GM18499 (cell line): ENCODE data around the gene SOCS3.

ENCODE experiments used
- ATAC-seq: cut with Tn5 transposase; IDR thresholded peaks from one replicate; pipeline ENCODE4 v1.9.1; 2021; ENCODE audit warnings: moderate number of reproducible peaks; ENCODE audit not compliant: insufficient read depth, unreplicated experiment

SOCS3 gene

DNA sequence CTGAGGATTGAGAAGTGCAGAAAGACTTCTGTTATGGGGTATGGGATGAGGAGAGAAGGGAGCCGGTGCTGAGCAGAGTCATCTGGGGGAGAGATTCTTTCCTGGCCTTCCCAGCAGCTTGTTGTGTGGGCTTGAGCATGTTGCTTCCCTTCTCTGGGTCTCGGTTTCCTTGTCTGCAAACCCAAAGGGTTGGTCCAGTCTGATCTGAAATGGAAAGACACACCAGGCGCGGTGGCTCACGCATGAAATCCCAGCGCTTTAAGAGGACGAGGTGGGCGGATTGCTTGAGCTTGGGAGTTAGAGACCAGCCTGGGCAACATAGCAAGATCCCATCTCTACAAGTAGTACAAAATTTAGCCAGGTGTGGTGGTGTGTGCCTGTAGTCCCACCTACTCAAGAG, 6.0 kb downstream of the SOCS3 start:
- ATAC-seq: no peak

DNA sequence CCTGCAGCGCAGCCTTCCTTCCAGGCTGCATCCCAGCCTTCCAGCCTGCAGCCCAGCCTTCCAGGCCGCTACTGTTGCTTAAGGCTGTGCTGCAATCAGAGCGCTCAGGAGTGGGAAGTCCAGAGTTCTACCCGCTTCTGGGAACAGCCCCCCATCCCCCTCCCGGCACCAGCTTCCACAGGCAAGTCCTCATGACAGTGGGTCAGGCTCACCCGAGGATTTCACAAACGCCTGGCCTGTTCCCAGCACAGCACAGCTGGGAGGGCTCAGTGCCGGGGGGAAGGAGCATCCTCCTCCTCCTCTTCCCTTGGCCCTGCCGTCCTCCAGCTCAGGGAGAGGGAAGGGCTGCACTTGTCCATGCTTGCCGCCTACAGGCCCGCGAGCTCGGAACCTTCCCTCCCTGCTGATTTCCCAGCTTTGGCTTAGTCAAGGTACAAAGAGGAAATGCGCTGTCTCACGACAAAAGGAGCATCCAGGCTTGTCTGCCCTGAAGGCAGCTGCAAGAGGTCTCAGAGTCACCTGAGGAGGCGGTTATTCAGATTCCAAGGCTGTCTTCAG, 8.3 kb downstream of the SOCS3 start:
- ATAC-seq: no peak

DNA sequence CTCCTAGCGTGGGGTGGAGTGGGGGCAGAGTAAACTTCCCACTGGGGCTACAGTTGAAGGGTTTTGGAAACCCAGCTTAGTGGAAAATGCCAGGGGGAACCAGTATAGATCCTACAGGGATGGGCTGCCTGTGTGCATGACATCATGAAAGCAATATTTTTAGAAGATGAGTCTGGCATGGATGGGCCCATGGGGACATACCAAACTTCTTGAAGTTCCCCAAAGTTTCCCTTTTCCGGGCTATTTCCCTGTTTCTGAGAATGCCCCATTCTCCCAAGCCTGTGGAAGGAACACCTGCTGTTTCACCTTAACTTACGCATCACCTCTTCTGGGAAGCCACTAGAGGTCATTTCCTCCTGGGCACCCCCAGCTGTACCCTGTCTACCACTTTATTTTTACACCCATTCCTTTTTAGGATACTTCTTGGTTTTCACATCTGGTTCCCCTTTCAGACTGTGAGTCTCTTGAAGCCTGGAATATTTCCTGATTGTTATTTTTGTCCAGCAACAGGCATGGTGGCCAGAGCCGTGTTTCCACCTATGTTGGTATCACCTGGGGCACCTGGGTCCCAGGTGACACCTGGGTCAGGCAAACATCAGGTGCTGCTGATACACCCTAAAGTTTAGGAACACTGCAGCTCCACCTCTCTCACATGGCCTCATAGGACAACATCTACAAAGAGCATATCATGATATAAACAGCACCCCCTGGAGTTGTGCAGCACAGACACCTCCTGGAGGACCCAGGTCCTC, 9.8 kb downstream of the SOCS3 start:
- ATAC-seq: no peak

DNA sequence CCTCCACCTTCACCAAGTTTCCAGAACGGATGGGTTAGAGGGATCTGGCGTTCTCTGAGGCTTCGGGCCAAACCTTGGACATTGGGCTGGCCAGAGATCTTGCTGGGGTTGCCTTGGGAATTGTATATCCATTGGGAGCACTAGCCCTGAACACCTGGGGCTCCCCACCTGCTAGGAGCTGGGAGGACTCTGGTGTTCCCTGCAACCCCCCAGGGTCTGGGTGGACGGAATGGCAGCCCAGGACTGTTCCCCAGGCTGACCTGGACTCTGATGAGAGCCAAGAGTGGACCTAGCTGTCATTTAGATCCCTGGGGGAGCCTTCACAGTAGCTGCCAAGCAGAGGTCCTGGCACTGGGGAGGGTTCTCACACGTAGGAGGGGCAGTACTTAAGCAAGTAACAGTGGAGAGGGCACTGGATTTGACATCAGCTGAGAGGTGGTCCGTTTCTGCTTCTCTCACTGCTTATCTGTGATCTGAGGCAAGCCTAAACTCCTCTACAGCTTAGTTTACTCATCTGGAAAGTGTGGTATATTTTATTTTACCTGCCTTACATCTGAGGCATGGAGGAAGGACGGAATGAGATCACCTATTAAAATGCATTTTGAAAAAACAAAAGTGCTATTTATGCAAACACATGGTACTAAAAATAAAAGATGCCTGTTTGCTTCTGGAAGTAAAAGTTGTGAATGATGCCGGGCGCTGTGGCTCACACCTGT, 11.7 kb downstream of the SOCS3 start:
- no peak for ATAC-seq

DNA sequence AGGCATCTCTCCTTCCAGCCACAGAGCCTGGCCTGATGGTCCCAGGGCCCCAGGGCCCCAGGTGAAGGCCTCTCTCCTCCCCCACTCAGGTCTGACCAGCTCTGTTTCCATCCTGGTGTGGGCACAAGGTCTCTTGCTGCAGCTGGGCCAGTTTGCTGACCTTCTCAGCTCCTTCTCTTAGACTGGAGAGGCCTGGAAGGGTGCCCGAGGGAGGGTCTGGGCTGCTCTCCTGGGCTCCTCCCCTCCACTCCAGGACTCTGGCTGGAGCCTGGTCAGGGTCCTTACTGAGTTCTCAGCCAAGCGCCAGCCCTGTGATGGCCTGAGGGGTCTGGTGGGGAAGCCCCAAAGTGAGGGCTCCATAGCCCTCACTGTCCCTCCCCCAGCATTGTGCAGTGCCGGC, 12.4 kb downstream of the SOCS3 start:
- no peak for ATAC-seq

DNA sequence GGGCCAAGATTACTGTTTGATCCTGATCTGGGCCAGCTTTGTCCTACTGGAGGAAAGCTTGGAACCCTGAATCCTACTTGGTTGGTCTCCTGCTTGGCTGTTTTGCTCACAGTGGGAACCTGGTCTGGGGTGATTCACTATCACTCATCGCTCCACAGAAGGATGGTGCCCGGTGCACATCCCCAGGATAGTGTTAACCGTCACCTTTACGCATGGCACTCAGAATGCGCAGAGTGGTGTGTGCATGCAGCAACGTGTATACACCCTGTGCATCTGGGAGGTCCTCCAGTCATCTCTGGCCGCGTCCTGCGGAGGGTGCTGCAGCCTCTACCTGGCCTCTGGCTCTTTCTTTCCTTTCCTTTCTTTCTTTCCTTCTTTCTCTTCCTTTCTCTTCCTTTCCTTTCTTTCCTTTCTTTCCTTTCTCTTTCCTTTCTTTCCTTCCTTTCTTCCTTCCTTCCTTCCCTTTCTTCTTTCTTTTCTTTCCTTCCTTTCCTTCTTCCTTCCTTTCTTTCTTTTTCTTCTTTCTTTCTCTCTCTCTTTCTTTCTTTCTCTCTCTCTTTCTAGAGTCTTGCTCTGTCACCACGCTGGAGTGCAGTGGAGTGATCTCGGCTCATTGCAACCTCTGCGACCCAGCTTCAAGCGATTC, 13.1 kb downstream of the SOCS3 start:
- ATAC-seq: no peak

DNA sequence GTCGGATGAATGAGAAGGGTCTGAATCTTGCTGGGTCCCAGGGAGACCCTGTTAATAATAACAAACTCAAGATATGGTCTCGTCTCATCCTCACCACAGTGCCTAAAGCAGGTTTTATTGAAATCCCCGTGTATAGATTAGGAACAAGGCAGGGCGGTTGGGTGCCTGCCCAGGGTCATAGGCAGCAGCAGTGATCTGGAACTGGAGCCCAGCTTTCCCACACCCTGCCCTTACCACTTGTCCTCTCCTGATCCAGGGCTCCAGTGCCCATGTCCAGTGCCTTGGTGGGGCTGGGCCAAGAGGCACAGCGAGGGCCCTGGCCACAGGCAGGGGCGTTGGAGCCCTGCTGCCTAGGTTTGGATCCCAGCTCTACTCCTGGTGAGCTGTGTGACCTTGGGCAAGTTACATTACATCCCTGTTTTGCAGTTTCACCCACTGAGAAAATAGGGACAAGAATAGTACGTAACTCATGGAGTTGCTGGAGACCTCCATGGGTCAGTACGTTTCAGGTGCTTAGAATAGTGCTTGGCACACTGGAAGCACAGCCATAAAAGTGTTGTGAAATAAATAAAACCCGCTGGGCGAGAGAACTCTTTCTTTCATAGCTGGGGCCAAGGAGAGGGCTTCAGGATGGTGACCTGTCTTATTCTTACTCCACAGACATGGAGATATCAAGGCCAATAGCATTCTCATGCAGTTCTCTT, 13.9 kb downstream of the SOCS3 start:
- ATAC-seq: no peak

DNA sequence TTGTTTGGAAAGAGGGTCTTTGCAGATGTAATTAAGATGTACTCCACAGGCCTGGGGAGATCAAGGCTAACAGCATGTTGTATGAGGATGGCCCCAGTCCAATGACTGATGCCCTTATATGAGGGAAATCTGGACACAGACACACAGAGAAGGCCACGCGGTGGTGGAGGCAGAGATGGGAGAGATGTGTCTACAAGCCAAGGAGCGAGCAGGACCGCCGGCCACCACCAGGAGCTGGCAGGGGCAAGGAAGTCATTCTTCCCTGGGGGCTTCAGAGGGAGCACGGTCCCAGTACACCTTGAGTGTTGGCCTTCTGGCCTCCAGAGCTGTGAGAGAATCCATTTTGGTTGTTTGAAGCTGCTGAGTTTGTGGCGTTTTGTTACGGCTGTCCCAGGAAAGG, 14.7 kb downstream of the SOCS3 start:
- ATAC-seq: no peak

DNA sequence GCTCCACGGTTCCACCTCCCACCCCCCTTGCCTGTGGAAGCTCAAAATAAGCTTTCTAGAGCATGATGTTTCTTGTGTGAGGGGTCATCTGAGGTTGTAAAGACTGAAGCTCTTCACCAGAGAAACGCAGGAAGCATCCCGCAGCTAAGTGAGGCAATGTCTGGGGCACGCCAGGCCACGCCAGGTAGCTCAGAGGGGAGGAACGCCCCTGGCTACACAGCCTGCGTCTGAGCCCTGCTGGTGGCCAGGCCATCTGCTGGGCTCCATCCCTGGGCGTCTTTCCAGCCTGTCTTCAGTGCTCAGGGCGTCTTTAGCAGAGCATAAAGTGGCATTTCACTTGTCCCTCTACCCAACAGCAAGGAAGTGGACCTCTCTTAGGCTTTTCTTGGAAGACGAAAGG, 15.2 kb downstream of the SOCS3 start:
- ATAC-seq: no peak

DNA sequence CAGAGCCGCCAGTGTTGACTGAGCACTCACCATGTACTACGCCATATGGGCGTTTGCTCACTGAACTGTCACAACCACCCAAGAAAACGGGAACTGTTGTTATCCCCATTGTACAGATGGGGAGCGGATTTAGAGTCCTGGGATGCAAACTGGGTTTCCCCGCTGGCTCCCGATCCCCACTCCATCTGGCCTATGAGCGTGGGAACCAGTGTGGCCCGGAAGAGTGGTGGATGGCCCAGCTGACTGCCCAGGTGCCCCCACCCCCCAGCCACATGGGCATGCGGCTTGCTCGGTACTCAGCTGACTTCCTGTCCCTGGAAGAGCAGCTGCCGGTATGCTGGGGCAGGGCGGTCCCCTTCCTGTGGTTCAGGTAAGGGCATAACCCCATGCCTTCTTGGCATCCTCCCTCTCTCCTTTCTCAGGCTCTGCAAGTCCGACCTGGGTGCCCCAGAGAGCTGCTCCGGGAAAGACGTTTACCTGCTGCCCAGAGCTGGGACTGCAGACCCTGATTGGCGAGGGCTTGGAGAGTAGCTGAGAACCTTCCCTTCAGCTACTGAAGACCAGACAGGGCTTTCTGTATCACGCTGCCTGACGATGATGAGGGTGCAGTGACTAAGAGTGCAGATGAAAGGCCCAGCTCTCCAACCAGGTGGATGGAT, 16.2 kb downstream of the SOCS3 start:
- ATAC-seq: no peak

DNA sequence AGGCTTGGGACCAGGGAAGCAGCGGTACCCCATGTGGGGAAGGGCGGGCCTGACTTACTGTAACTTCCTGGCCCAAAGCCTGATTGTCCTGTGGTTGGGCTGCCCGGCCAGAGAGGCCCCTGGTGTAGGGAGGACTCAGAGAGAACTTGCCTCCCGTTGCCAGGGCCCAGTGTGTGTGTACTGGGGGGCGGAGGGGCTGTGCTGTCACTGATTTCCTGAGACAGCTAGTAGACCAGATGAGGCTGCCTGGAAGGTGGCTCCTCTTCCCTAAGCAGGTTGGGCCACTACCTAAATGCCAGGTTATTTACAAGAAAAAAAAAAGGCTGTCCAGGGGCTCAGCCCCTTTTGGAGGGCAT, 16.7 kb downstream of the SOCS3 start:
- no peak for ATAC-seq

DNA sequence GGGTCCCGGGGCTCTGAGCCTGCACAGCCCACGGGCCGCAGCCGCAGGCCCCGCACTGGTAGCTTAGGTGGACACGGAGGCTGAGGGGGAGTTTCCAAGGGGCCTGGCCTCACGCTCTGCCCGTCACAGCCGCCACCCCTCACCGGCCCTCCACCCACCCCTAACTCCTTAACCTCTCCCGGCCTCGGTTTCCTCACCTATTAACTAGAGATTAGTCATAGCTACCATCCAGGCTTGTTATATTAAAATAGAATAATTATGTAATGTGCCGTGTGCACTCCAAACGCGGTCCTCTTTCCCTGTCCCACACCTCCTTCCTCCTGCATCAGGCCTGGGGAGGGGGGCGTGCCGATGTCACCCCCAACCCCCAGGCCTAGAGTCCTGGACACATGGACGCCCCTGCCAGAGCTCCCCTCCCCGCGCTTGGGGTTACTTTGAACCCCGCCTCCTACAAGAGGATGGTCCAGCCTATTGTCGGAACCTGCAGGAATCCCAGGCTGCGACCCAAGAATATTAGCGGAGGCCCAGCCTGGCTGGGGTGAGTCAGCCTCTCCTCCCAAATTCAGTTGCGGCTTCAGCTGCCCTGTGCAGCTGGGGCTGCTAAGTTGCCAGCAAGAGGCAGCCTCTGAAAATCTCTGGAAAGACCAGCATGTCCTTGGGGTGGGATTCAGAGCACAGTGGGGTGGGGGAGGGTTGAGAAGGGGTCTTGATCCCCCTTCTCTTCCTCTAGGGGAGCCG, 17.3 kb downstream of the SOCS3 start:
- ATAC-seq: no peak

DNA sequence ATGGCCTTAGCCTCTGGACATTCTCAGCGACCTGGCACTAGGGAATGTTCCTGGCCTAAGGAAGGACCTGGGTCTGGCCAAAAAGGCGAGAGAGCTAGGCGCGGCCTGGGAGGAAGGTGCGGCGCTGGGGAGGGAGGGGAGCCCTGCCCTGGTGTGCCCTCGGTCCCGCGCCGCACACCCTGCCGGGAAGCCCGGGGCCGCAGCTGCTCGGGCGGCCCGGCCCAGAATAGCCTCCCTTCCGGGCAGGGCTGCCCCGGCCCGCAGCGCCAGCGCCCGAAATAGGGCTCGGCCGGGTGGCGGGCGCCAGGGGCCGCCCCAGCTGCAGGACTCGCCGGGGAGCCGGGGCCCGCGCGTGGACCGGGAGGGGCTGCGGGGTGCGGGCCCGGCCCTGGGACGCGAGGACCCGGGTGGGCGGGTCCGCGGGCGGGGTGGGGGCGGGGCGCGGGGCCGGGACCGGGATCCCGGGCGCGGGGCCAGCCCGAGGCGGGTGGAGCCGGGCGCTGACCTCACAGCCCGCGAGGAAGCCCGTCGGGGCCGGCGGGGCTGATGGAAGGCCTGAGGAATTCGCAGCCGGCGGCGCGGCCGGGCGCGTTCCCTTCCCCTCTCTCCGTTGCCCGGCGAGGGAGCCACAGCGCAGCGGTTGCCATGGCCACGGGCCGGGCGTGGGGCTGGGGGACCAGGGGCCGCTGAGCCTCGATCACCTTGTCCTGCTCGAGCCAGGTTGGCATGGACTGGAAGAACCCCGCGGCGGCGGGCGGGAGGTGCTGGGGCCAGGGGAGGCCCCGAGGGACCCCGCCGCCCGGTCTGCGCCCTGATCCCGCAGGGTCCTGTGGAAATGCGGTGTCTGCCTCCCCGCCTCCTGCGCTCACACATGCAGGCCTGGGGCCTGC, 18.1 kb downstream of the SOCS3 start:
- no peak for ATAC-seq

DNA sequence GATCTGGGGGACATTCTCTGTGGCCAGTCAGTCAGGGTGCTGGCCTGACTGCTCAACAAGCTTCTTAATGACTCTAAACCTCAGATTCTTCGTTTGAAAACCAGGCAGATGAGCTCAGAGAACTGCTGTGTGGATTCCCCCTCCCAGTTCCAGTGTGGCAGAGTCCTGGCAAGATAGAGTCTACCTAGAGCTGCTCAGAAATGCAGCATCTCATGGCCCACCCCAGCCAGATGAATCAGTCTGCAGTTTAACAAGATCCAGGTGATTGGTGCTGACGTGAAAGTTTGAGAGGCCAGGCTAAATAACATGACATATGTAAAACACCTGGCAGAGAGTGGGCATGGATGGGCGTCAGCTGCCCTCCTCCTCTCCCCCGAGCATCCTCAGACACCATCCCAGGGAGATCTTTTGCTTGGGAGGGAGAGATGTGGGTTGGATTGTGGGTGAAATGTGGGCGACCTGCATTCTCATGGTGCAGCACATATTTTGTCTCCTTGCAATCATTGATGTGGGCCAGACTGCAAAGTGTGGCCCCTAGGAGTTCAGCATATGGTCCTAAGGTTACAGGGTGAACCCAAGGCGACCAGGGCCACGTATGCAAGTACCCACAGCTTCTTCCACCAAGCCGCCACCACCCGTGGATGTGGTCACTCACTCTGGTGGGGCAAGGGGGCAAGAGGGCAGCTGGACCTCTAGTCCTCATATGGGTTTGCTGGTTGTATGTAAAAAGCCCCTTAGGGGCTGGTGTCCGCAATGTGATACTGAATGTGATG, 19.5 kb downstream of the SOCS3 start:
- no peak for ATAC-seq

DNA sequence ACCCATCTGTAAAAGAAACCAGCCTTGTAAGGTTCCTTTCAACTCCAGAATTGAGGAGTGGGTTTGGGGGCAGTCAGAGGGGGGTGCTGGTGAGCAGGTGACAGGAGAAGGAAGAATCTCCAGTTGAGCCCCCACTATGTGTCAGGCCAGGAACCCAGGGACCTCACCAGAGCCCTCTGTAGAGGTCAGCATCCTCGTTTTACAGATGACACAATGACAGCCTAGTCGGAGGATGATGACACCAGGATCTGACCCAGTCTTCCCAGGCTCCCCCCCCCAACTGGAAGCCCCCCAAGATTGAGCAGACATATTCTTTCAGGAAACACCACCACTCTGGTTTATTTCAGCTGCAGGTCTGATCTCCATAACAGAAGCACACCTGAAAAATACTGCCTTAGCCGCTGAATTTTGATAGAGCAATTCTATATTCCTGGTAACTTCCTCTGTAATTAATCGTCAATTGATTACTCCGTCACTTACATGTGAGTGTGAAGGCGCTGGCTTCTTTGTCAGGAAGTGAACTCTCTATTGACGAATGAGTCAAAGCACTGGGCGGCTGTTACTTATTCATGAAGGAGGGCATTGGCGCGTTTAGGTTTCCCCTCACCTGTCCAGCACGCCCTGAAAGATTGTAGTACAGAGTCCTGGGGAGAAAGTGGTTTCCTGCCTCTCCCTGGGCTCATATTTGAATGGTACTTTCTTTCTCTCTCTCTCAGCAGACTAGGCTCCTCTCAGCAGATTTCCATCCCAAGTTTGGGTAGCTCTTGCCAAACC, 21.2 kb downstream of the SOCS3 start:
- no peak for ATAC-seq

DNA sequence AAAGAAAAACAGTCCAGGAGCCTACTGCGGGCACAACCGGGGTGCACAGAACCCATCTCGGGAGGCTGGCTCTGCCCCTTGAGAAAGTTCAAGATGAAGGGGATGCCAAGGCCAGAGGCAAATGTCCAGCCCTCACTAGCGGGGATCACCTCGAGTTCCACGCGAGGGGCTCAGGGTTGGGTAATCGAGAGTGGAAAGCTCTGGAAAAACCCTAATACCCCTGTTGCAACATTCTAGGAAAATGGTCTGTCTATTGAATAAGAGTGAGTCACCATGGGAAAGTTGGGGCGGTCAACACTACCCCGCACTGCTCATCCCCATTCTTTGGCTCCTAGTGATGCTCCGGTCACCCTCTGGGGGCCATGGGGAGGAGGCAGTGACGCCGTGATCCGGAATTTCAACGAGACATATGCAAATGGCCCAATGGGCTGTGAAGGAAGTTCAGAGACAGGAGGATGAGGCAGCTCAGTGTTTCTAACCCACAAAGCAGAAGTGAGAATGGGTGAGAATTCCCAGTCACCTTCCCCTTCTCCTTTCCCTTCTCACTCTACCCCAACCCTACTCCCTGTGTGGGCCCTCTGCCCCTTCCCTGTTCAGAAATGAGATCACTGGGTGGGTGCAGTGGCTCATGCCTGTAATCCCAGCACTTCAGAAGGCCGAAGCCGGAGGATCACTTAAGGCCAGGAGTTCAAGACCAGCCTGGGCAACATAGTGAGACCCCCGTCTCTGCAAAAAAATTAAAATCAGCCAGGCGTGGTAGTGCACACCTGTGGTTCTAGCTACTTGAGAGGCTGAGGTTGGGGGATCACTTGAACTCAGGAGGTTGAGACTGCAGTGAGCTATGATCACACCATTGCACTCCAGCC, 22.4 kb downstream of the SOCS3 start:
- ATAC-seq: no peak
